Lower leg skin (tissue), 4 donors: ENCODE results near the gene CD36. TPM values are rescaled to one million over a fixed set of nuclear protein-coding genes. Genes with fewer than 3 reads are reported as not detected.

Experiments used
- DNase-seq, 2 donors: peaks; one replicate each; pipeline ENCODE4 v3.0.0-alpha.2; 2019; ENCODE audit warnings: low spot score in 2 of 2
- H3K4me3 ChIP-seq: fragments of 200-600 bp; sonication (generic); 2 replicates; pipeline ENCODE4 v1.5.1; 2017; ENCODE audit warnings: mild to moderate bottlenecking, low read depth; ENCODE audit not compliant: poor library complexity, severe bottlenecking
- POLR2A ChIP-seq, 2 donors: fragments of 450-650 bp; IDR thresholded peaks; one replicate each; pipeline ENCODE4 v1.6.1; 2016 to 2017; ENCODE audit warnings: antibody characterized with exemption in 2 of 2, mild to moderate bottlenecking in 1 of 2, moderate library complexity in 1 of 2
- WGBS, 2 donors: methylation state at CpG; one replicate each; pipeline ENCODE4 v1.1.5; 2018; 5-methylcytosine and 5-hydroxymethylcytosine counted together
- intact Hi-C: fragments of 100-400 bp; cut with DNase I; formaldehyde crosslinking; loops from one replicate; pipeline ENCODE4 v1.15.0; 2023; ENCODE audit warnings: low total_unique reads
- total RNA-seq, 4 donors: library from RNA; depleted of rRNA; stranded (reverse); fragments of >200 nt; gene quantifications; one replicate each; pipeline ENCODE4 v1.1.0, GENCODE V29; 2016
- TF ChIP-seq, protein P1 (sequence below), 3 donors: fragments of 450-650 bp; IDR thresholded peaks; one replicate each; pipeline ENCODE4 v1.5.1; 2016; ENCODE audit warnings: antibody characterized with exemption in 3 of 3, mild to moderate bottlenecking in 3 of 3, moderate library complexity in 2 of 3

The CD36 gene
- total RNA-seq, 4 donors from 2014 or later = 31.3 to 140 (median 78.2) TPM

DNA sequence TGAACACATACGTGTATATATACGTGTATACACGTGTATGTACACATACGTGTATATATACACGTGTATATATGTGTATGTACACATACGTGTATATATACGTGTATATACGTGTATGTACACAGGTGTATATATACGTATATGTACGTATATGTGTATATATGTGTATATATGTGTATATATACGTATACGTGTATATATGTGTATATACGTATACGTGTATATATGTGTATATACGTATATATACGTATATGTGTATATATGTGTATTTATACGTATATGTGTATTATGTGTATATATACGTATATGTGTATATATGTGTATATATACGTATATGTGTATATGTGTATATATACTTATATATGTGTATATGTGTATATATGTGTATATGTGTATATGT, 44.3 kb downstream of the CD36 start:
- no peak for DNase-seq
- 89 to 91% methylated on average over 19 of the region's 19 CpGs for WGBS, 2 donors
- intact Hi-C loops = no loop called here
- TF ChIP-seq POLR2A (IDR thresholded peaks at IDR 0.05) = no peak
- no peak overlapping the region for H3K4me3 ChIP-seq

DNA sequence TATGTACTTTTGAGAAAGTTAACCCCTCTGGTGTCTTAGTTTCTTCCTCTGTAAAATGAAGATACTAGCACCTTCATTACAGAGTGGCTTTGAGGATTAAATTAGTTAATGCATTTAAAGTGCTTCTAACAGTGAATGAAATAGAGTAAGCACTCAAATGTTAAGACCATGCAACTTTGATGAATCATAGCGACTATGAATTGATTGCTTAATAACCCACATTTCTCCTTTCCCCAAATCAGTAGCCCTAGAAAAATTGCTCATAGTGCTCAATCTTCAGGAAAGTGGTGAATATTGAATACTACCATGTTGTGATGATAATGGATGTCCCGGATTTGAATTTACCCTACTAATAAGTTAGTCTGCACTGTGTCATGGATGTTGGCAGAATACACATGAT, 48.1 kb downstream of the CD36 start:
- DNase-seq = no peak
- WGBS, 2 donors = 95 to 96% methylated on average over 2 of the region's 2 CpGs
- no peak overlapping the region for H3K4me3 ChIP-seq
- TF ChIP-seq, protein P1, sequence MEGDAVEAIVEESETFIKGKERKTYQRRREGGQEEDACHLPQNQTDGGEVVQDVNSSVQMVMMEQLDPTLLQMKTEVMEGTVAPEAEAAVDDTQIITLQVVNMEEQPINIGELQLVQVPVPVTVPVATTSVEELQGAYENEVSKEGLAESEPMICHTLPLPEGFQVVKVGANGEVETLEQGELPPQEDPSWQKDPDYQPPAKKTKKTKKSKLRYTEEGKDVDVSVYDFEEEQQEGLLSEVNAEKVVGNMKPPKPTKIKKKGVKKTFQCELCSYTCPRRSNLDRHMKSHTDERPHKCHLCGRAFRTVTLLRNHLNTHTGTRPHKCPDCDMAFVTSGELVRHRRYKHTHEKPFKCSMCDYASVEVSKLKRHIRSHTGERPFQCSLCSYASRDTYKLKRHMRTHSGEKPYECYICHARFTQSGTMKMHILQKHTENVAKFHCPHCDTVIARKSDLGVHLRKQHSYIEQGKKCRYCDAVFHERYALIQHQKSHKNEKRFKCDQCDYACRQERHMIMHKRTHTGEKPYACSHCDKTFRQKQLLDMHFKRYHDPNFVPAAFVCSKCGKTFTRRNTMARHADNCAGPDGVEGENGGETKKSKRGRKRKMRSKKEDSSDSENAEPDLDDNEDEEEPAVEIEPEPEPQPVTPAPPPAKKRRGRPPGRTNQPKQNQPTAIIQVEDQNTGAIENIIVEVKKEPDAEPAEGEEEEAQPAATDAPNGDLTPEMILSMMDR (IDR thresholded peaks at IDR 0.05) = no peak
- no peak for TF ChIP-seq POLR2A (IDR thresholded peaks at IDR 0.05)
- intact Hi-C loops = no loop called here

DNA sequence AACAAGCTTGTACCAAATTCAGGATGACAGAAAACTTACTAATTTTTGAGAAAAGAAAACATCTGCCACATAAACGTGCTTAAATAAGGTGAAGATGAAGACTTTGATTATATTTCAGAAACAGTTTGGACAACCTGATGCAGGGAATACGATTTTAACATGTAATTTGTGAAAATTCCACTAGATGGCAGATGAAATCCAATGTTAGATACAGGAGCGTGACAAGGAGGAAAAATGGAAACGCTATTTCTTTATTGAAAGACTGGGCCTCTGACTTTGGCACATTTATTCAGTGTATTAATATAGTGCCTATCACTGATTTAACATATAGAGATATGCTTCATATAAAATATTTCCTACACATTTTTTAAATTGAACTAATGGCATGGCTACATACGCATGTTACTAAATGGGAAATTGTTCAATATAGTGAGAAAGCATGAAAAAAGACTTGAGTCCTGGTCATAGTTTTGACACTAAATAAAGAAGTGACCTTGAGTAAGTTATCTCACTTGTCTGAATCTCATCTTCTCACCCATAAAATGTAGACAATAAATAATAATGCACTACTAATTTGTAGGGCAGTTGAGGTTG, 60.7 kb downstream of the CD36 start:
- no peak for DNase-seq
- H3K4me3 ChIP-seq = no peak overlapping the region
- intact Hi-C loops = no loop called here
- no peak for TF ChIP-seq POLR2A (IDR thresholded peaks at IDR 0.05)
- TF ChIP-seq, protein P1 (IDR thresholded peaks at IDR 0.05) = peak in 1 of 3 donors; percentile 27
- WGBS, 2 donors = 18 to 20% methylated on average over 5 of the region's 5 CpGs

DNA sequence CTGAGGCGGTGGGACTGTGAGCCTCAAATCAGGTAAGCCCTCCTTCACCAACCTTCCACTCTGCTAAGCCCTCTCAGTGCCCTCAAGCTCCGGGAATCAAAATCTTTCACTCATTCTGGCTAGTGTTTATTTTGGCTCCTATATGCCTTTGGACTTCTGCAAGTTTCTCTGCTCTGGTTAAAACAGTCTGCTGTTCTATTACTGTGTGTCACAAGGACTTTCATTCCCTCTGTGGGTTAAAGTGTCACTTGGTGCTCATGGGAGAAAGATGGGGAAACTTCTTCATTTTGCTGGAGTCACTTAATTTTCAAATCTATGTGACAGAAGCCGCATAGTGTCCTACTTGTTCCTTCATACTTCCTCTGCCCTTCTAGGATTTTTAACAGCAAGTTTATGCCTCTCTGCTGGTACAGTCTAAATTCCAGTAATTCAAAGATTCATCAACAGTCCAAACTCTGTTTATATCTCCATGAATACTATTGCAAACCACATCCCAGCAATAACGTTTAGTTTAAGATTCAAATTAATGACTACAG, 61.3 kb downstream of the CD36 start:
- no peak for DNase-seq
- H3K4me3 ChIP-seq = no peak overlapping the region
- intact Hi-C loops = loop anchor here (5.0 kb wide), 1 partner anchor 758 kb away; no protein-coding TSS in a partner anchor
- TF ChIP-seq, protein P1 (IDR thresholded peaks at IDR 0.05) = no peak
- no peak for TF ChIP-seq POLR2A (IDR thresholded peaks at IDR 0.05)
- 63 to 68% methylated on average over 4 of the region's 4 CpGs for WGBS, 2 donors

DNA sequence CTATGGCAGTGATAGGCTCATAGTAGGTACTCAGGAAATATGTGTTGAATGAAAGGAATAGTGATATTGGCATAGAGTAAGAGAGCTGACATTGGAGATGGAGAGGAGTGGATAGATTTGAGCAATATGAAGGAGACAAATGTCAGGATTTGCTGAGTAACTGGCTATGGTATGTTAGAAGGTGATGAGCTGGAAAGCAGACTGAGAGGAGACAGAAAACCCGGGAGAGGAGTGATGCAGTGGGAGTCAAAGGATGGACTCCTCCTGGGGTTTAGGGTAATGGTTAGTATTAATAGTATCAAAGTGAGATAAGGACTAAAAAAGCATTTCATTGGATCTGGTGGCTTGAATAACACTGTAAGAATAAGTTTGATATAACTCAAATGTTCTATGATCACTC, 64.8 kb downstream of the CD36 start:
- TF ChIP-seq POLR2A (IDR thresholded peaks at IDR 0.05) = no peak
- DNase-seq = no peak
- intact Hi-C loops = loop anchor here (5.0 kb wide), 1 partner anchor 754 kb away; no protein-coding TSS in a partner anchor
- no peak overlapping the region for H3K4me3 ChIP-seq
- 91 to 97% methylated on average over 1 of the region's 1 CpG for WGBS, 2 donors

DNA sequence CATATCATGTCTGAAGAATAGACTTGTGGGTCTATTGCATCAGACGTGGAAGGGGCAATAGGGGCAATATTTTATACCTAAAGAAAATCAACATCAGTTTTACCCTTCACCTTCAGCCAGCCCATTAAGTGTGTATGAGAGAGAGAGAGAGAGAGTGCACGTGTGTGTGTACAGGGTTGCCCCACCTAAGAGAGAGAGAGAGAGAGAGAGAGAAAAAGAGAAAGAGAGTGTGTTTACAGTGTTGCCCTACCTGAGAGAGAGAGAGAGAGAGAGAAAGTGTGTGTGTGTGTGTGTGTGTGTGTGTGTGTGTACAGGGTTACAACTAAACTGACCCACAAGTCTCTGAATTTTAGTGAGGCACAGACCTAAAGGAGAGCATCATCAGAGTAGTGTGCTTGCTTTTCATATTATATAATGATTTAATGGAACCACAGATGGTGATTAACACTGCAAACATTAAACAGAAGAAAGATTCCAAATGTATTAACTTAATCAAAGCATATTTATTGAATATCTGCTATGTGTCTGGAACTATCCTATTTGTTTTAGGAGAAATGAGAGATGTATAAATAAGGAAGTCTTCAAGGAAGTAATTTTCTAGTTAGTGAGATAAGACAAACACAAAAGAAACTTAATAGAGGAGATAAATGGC, 66.8 kb downstream of the CD36 start:
- no peak overlapping the region for H3K4me3 ChIP-seq
- no peak for DNase-seq
- no peak for TF ChIP-seq POLR2A (IDR thresholded peaks at IDR 0.05)
- TF ChIP-seq, protein P1 (IDR thresholded peaks at IDR 0.05) = no peak
- WGBS, 2 donors = 68 to 75% methylated on average over 2 of the region's 2 CpGs
- intact Hi-C loops = no loop called here
